GM10266 (cell line): Measurements from ENCODE around the gene EML4.

Experiments
- DNase-seq: peaks from one replicate; pipeline ENCODE4 v3.0.0; 2012; ENCODE audit errors: extremely low spot score
- TF ChIP-seq, protein P1 (sequence below): IDR thresholded peaks from 2 replicates; pipeline ENCODE4 v1.5.1; 2012; ENCODE audit warnings: mild to moderate bottlenecking, low read depth; ENCODE audit not compliant: control insufficient read depth, insufficient read depth; ENCODE audit errors: missing control alignments

EML4 gene

DNA sequence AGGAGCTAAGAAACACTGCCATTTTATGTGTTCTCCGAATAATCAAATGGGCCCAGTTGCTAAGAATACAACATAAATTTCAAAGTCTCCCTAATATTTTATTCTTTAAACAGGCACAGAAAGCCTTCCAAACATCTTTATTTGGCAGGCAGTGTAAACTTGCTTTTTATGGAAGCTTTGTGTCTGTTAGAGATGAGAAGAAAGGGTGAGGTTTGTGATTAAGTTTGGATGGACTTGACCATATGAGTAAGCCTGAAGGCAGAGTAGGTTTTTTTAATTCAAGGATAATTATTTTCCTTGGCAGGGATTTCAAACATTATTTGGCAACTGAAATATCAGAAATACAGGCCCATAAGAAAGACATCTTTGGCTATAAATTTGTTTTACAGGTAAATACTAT, 129.0 kb downstream of the EML4 start:
- DNase-seq: no peak
- TF ChIP-seq, protein P1, sequence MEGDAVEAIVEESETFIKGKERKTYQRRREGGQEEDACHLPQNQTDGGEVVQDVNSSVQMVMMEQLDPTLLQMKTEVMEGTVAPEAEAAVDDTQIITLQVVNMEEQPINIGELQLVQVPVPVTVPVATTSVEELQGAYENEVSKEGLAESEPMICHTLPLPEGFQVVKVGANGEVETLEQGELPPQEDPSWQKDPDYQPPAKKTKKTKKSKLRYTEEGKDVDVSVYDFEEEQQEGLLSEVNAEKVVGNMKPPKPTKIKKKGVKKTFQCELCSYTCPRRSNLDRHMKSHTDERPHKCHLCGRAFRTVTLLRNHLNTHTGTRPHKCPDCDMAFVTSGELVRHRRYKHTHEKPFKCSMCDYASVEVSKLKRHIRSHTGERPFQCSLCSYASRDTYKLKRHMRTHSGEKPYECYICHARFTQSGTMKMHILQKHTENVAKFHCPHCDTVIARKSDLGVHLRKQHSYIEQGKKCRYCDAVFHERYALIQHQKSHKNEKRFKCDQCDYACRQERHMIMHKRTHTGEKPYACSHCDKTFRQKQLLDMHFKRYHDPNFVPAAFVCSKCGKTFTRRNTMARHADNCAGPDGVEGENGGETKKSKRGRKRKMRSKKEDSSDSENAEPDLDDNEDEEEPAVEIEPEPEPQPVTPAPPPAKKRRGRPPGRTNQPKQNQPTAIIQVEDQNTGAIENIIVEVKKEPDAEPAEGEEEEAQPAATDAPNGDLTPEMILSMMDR: no peak

DNA sequence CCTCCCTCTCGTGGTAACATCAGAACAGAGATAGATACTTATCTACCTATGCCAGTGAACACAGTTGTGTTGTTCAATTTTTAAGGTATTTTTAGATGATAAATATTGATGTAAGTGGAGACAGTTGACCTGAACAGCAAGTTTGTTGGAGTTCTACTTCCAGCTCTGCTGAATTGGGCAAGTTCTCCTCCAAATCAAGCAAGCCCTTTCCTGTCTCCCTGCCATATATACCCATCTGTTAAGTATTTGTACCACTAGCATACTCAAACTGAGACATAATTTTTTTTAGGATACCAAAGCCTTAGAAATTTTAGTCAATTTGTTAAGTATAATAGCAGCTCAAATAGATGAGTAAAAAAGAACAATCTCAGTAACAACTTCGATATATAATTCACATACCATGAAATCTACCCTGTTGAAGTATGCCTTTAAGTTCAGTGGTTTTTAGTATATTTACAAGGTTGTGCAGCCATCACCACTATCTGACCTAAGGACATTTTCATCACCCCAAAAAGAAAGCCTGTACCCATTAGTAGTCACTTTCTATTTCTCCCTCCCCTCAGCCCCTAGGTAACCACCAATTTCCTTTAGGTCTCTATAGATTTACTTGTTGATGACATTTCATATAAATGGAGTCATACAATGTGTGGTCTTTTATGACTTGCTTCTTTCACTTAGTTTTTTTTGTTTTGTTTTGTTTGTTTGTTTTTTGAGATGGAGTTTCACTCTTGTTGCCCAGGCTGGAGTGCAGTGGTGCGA, 130.0 kb downstream of the EML4 start:
- DNase-seq: no peak
- TF ChIP-seq, protein P1: no peak

DNA sequence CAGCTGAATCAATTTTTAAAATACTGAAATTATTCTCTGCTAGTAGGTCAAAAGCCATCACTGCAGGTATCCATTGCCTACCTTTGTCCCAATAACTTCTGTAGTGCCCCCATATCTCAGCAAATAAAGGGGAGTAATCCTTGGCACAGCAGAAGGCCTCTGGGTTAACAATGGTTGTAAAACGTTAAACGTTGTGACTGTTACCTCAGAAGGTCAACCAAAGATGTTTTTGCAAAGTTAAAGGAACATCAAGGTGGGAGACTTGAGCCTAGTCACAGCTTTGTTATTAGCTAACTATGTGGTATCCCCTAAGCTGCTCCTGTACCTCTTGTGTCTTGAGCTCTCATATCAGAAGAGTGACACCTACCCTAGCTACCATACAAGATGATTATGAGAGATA, 131.4 kb downstream of the EML4 start:
- DNase-seq: no peak
- TF ChIP-seq, protein P1: no peak

DNA sequence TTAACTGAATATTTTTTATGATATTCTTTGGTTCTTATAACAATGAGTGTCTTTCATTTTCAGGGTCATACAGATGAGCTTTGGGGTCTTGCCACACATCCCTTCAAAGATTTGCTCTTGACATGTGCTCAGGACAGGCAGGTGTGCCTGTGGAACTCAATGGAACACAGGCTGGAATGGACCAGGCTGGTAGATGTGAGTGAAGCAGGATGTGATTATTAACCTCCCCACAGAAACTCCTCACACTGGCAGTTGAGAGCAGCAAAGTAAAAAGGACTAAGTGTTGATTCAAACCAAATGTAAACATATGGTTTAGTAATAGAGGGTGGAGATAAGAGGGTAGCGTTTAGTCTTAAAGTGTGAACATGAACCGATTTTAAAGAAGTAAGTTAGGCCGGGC, 134.1 kb downstream of the EML4 start:
- TF ChIP-seq, protein P1: no peak
- no peak for DNase-seq

DNA sequence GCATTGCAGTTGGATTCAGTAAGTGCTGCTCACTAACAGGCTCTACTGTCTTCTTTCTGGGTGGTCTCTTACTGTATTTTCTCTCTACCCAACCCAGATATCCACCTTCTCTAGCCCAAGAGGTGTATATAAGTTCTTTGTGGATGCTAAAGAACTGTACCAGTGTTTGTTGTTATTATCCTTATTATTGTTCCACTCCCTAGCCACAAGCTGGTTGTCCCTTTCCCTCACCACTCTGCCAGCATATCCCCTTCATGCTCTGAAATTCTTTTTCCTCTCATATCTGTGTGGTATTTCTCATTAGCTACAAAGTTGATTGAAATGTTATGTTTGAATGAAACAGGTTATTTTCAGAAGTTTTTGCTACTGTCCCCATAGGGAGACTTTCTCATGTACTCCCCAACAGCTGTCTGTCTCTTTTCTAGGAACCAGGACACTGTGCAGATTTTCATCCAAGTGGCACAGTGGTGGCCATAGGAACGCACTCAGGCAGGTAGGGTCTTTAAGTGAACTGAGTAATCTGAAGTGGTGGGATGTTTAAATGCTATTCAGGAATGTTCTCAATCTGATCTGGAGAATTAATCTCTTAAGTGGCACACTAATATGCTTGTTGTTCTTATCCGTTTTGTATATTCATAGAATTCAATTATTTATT, 135.0 kb downstream of the EML4 start:
- TF ChIP-seq, protein P1: no peak
- DNase-seq: no peak

DNA sequence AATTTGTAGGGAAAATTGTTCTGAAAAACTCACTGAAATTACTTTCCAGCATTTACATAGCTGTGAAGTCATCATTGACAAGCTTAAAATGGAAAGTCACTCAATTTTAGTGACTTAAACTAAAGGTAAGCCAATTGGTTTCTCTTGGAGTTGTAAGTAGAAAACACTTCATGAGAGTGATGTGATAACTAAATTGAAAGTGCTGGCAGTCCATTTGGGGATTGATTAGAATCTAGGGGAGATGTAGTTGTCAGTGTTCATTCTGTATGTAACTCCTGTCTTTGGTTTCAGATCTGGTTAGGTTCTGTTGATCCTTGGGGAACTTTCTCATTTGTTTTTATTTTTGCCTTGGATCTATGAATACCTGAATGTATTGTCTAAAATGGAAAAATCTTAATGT, 138.0 kb downstream of the EML4 start:
- TF ChIP-seq, protein P1: no peak
- DNase-seq: no peak

DNA sequence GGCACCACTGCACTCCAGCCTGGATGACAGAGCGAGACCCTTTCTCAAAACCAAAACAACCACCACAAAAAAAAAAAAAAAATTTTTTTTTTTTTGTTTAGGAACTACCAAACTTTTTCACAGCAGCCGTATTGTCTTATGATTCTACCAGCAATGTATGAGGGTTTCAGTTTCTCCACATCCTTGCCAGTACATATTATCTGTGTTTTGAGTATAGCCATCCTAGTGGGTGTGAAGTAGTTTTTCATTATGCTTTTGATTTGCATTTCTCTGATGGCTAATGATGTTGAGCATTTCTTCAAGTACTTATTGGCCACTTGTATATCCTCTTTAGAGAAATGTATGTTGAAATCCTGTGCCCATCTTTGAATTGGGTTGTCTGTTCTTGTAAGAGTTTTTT, 140.2 kb downstream of the EML4 start:
- TF ChIP-seq, protein P1: no peak
- DNase-seq: no peak
